ENCODE data around the gene MRPL46. TPM values are rescaled to one million over a fixed set of nuclear protein-coding genes. Genes with fewer than 3 reads are reported as not detected.

MRPL46 gene
- total RNA-seq, 1 donor from 2014 or later, result 17.6 TPM

Other genes starting within 250 kb of the MRPL46 start
- gene NTRK3, start 210.6 kb downstream of the MRPL46 start, total RNA-seq, result 28.4 TPM
- 23.1 TPM for gene MRPS11, start 320 bp upstream of the MRPL46 start, total RNA-seq
- 9.3 TPM for gene DET1, start 79.3 kb upstream of the MRPL46 start, total RNA-seq
- gene AEN, start 154.0 kb upstream of the MRPL46 start, total RNA-seq, result 10.7 TPM
- 20.2 TPM for gene ISG20, start 171.6 kb upstream of the MRPL46 start, total RNA-seq

Measured in sciatic nerve (tissue), 1 donor.